Small intestine (tissue), 16 donors: ENCODE data around the gene KIAA1217. TPM values are rescaled to one million over a fixed set of nuclear protein-coding genes. Genes with fewer than 3 reads are reported as not detected.

Experiments
- DNase-seq, 2 donors: peaks; one replicate each; pipeline versions ENCODE4 v3.0.0 to v3.0.0-alpha.2; 2013
- FAIRE-seq: peaks from 2 replicates; lab custom pipeline; 2012; peaks lifted over from hg19 to GRCh38; lab: Jason Lieb, UNC
- H3K27ac ChIP-seq, 3 donors: one replicate each; pipeline ENCODE4 v1.5.1; 2013; ENCODE audit warnings: low read length in 2 of 3, mild to moderate bottlenecking in 2 of 3, control low read depth in 1 of 3, inconsistent platforms in 1 of 3, low read depth in 1 of 3, moderate library complexity in 1 of 3
- H3K27me3 ChIP-seq, 3 donors: one replicate each; pipeline ENCODE4 v1.6.1; 2013; ENCODE audit warnings: low read length in 3 of 3, inconsistent platforms in 1 of 3; ENCODE audit not compliant: control insufficient read depth in 3 of 3, insufficient read depth in 3 of 3
- H3K36me3 ChIP-seq, 3 donors: one replicate each; pipeline ENCODE4 v1.6.1; 2013; ENCODE audit warnings: low read length in 3 of 3, inconsistent platforms in 1 of 3, low read depth in 1 of 3, mild to moderate bottlenecking in 1 of 3, moderate library complexity in 1 of 3; ENCODE audit not compliant: control insufficient read depth in 3 of 3, insufficient read depth in 2 of 3
- H3K4me1 ChIP-seq, 3 donors: one replicate each; pipeline ENCODE4 v1.6.1; 2013; ENCODE audit warnings: low read length in 2 of 3, inconsistent platforms in 1 of 3, low read depth in 1 of 3, mild to moderate bottlenecking in 1 of 3, moderate library complexity in 1 of 3; ENCODE audit not compliant: control insufficient read depth in 3 of 3, insufficient read depth in 2 of 3
- H3K4me3 ChIP-seq, 3 donors: one replicate each; pipeline ENCODE4 v1.5.1; 2013; ENCODE audit warnings: low read length in 3 of 3, control low read depth in 1 of 3, inconsistent platforms in 1 of 3, low read depth in 1 of 3, mild to moderate bottlenecking in 1 of 3, moderate library complexity in 1 of 3
- H3K9me3 ChIP-seq, 2 donors: one replicate each; pipeline ENCODE4 v1.6.1; 2013; ENCODE audit warnings: low read depth in 1 of 2, low read length in 1 of 2; ENCODE audit not compliant: control insufficient read depth in 2 of 2, insufficient read depth in 1 of 2
- WGBS, 3 donors: extraction: QIAGEN DNeasy Blood & Tissue Kit; methylation state at CpG; one replicate each; pipeline ENCODE4 v1.1.7; 2013; 5-methylcytosine and 5-hydroxymethylcytosine counted together
- long read RNA-seq, 10 donors: transcript quantifications; one replicate each; lab custom pipeline, GENCODE V29; 2026
- polyA plus RNA-seq, 4 donors: library from polyadenylated mRNA; stranded (reverse) in 3 of 4; unstranded in 1 of 4; fragments of 200-250 nt in 3 of 4; fragments of 120-200 nt in 1 of 4; gene quantifications; one replicate each; pipeline versions ENCODE4 v1.2.1 to v1.2.3, GENCODE V29; 2013
- donor health status: healthy with polysubstance abuse.
- donor health status: control.
- donor health status: control.
- donor health status: Bipolar disorder and iron deficiency.
- donor health status: healthy.

The KIAA1217 gene
- polyA plus RNA-seq, result 10 to 100 TPM in 2 of 4 donors, 1 to 10 TPM in 2; 9.0 to 55.1 (median 11.0) TPM
- long read RNA-seq, donor 1, partial matches to known transcripts, result 53 of 54 reads
- long read RNA-seq, donor 1, other reads (novel, unspliced or antisense), result 0 of 54 reads
- long read RNA-seq, donor 2, result 0 reads
- long read RNA-seq, donor 3, partial matches to known transcripts, result 7 of 7 reads
- long read RNA-seq, donor 3, other reads (novel, unspliced or antisense), result 0 of 7 reads
- long read RNA-seq, donor 4, result 0 reads
- long read RNA-seq, donor 5, result 0 reads
- long read RNA-seq, donor 6, full-length matches to known transcripts, result 1 of 8 reads
- long read RNA-seq, donor 6, partial matches to known transcripts, result 7 of 8 reads
- long read RNA-seq, donor 6, other reads (novel, unspliced or antisense), result 0 of 8 reads
- long read RNA-seq, donor 7, result 0 reads
- long read RNA-seq, donor 8, result 0 reads
- long read RNA-seq, donor 9, result 0 reads
- long read RNA-seq, donor 10, partial matches to known transcripts, result 6 of 6 reads
- long read RNA-seq, donor 10, other reads (novel, unspliced or antisense), result 0 of 6 reads

- FAIRE-seq, result no peak
- H3K27ac ChIP-seq, result peak within 1 kb of the TSS; percentile 12 to 90 (median 89)
- H3K4me3 ChIP-seq, result peak within 1 kb of the TSS; percentile 25 to 68 (median 60)
Measured at GRCh38 chr10:24208661-24209431, at the start of gene KIAA1217. Gene KIAA1217 (plus strand): TSS chr10:24209138. CDS start chr10:24209194, 56 bp downstream.

GRCh38 chr10:24162206-24162985, 46.5 kb upstream of the KIAA1217 start:
- FAIRE-seq (no peak), DNase-seq (no peak)
- H3K4me1 ChIP-seq, result no peaks in the 10 kb centered on the region
- H3K27me3 ChIP-seq, result no peaks in the 10 kb centered on the region
- no peaks in the 10 kb centered on the region for H3K36me3 ChIP-seq
- 54 to 66% (median 54%) methylated on average over 4 of the region's 4 CpGs for WGBS, 3 donors
- H3K27ac ChIP-seq, result no peak overlapping the region
- no peak overlapping the region for H3K4me3 ChIP-seq
- peaks cover 0 to 5% of the 10 kb centered on the region in 2 donors for H3K9me3 ChIP-seq

More at GRCh38 chr10:24208661-24209431, at the start of gene KIAA1217:
- no peaks in the 10 kb centered on the region for H3K27me3 ChIP-seq
- H3K4me1 ChIP-seq, result peaks cover 2 to 36% (median 5%) of the 10 kb centered on the region in 3 donors
- H3K9me3 ChIP-seq, result no peaks in the 10 kb centered on the region
- H3K36me3 ChIP-seq, result peaks cover 0 to 3% (median 0%) of the 10 kb centered on the region in 3 donors
- peak; percentile 51 to 84 for DNase-seq
- WGBS, 3 donors, result 1 to 2% (median 1%) methylated on average over 33 to 34 of the region's 34 CpGs

- DNase-seq (no peak), FAIRE-seq (no peak)
- Histone ChIP-seq H3K9me3 (no peaks in the 10 kb centered on the region), H3K36me3 (no peaks in the 10 kb centered on the region), H3K27me3 (no peaks in the 10 kb centered on the region), H3K27ac (no peak overlapping the region), H3K4me1 (no peaks in the 10 kb centered on the region), H3K4me3 (no peak overlapping the region)
- WGBS, 3 donors, result 91 to 97% (median 97%) methylated on average over 2 of the region's 2 CpGs
Measured at GRCh38 chr10:24163485-24163884, 45.5 kb upstream of the KIAA1217 start.

- Histone ChIP-seq H3K36me3 (no peaks in the 10 kb centered on the region), H3K9me3 (no peaks in the 10 kb centered on the region), H3K27me3 (no peaks in the 10 kb centered on the region), H3K4me3 (no peak overlapping the region), H3K4me1 (no peaks in the 10 kb centered on the region), H3K27ac (no peak overlapping the region)
- no peak for DNase-seq
- FAIRE-seq, result no peak
- 35 to 43% (median 42%) methylated on average over 5 of the region's 5 CpGs for WGBS, 3 donors
Measured at GRCh38 chr10:24168258-24169170, 40.4 kb upstream of the KIAA1217 start.

GRCh38 chr10:24170199-24170598, 38.7 kb upstream of the KIAA1217 start:
- no peak overlapping the region for H3K27ac ChIP-seq
- H3K27me3 ChIP-seq, result no peaks in the 10 kb centered on the region
- H3K4me1 ChIP-seq, result no peaks in the 10 kb centered on the region
- H3K36me3 ChIP-seq, result no peaks in the 10 kb centered on the region
- FAIRE-seq (no peak), DNase-seq (no peak)
- H3K4me3 ChIP-seq, result no peak overlapping the region
- WGBS, 3 donors, result 64 to 69% (median 65%) methylated on average over 5 of the region's 5 CpGs
- H3K9me3 ChIP-seq, result no peaks in the 10 kb centered on the region

GRCh38 chr10:24172909-24173308, 36.0 kb upstream of the KIAA1217 start:
- Histone ChIP-seq H3K9me3 (peaks cover 0 to 10% of the 10 kb centered on the region in 2 donors), H3K4me1 (no peaks in the 10 kb centered on the region), H3K4me3 (no peak overlapping the region), H3K27me3 (no peaks in the 10 kb centered on the region), H3K36me3 (no peaks in the 10 kb centered on the region), H3K27ac (no peak overlapping the region)
- DNase-seq (no peak), FAIRE-seq (no peak)
- 88 to 91% (median 91%) methylated on average over 3 of the region's 3 CpGs for WGBS, 3 donors

- no peak for DNase-seq
- no peak for FAIRE-seq
- no peak overlapping the region for H3K4me3 ChIP-seq
- no peaks in the 10 kb centered on the region for H3K36me3 ChIP-seq
- H3K27ac ChIP-seq, result no peak overlapping the region
- no peaks in the 10 kb centered on the region for H3K27me3 ChIP-seq
- peaks cover 0 to 10% of the 10 kb centered on the region in 2 donors for H3K9me3 ChIP-seq
- no peaks in the 10 kb centered on the region for H3K4me1 ChIP-seq
- 44 to 77% (median 62%) methylated on average over 2 of the region's 2 CpGs for WGBS, 3 donors
Measured at GRCh38 chr10:24174014-24174413, 34.9 kb upstream of the KIAA1217 start.
